RPMI8226 (cell line): Measurements from ENCODE around the gene WT1.

Experiments
- DNase-seq: peaks from one replicate; pipeline ENCODE4 v3.0.0-alpha.2; 2015

WT1 gene

GRCh38 chr11:32437495-32438345 lies 2.4 kb upstream of the WT1 start:
- no peak for DNase-seq

- no peak for DNase-seq
Observed at GRCh38 chr11:32436751-32437494, 1.6 kb upstream of the WT1 start.

GRCh38 chr11:32435942-32436750 lies 807 bp upstream of the WT1 start:
- no peak for DNase-seq

GRCh38 chr11:32435152-32435480 lies 223 bp downstream of the WT1 start:
- no peak for DNase-seq

- DNase-seq, result no peak
Observed at GRCh38 chr11:32434356-32435151, 785 bp downstream of the WT1 start.

- no peak for DNase-seq
Observed at GRCh38 chr11:32433914-32434355, 1.4 kb downstream of the WT1 start.

- DNase-seq, result no peak
Observed at GRCh38 chr11:32433101-32433913, 2.0 kb downstream of the WT1 start.

- no peak for DNase-seq
Observed at GRCh38 chr11:32432565-32432964, 2.8 kb downstream of the WT1 start.

GRCh38 chr11:32430568-32431381 lies 4.6 kb downstream of the WT1 start:
- DNase-seq, result no peak

GRCh38 chr11:32429477-32429876 lies 5.9 kb downstream of the WT1 start:
- DNase-seq, result no peak

GRCh38 chr11:32428665-32429303 lies 6.6 kb downstream of the WT1 start:
- no peak for DNase-seq

GRCh38 chr11:32427935-32428664 lies 7.2 kb downstream of the WT1 start:
- no peak for DNase-seq

- DNase-seq, result no peak
Observed at GRCh38 chr11:32427616-32427934, 7.8 kb downstream of the WT1 start.

- no peak for DNase-seq
Observed at GRCh38 chr11:32426819-32427615, 8.3 kb downstream of the WT1 start.

- DNase-seq, result no peak
Observed at GRCh38 chr11:32426192-32426591, 9.1 kb downstream of the WT1 start.

GRCh38 chr11:32425761-32426160 lies 9.6 kb downstream of the WT1 start:
- DNase-seq, result no peak

GRCh38 chr11:32422545-32422944 lies 12.8 kb downstream of the WT1 start:
- no peak for DNase-seq

- no peak for DNase-seq
Observed at GRCh38 chr11:32421992-32422391, 13.3 kb downstream of the WT1 start.
